GM04504 (cell line): ENCODE data around the gene SEMA5A.

ENCODE experiments used
- DNase-seq: peaks from one replicate; pipeline ENCODE4 v3.0.0-alpha.2; 2012; ENCODE audit warnings: low read depth

SEMA5A gene

GRCh38 chr5:9473624-9474023 is 72.3 kb downstream of the SEMA5A start:
- no peak for DNase-seq

GRCh38 chr5:9470410-9470809 is 75.5 kb downstream of the SEMA5A start:
- DNase-seq = no peak

GRCh38 chr5:9468060-9468388 is 77.9 kb downstream of the SEMA5A start:
- DNase-seq = peak; percentile 74

GRCh38 chr5:9467199-9468059 is 78.4 kb downstream of the SEMA5A start:
- no peak for DNase-seq

- no peak for DNase-seq
Observed at GRCh38 chr5:9466697-9467096, 79.2 kb downstream of the SEMA5A start.

GRCh38 chr5:9464478-9464877 is 81.4 kb downstream of the SEMA5A start:
- DNase-seq = no peak

- no peak for DNase-seq
Observed at GRCh38 chr5:9462109-9462508, 83.8 kb downstream of the SEMA5A start.

GRCh38 chr5:9460885-9461645 is 84.8 kb downstream of the SEMA5A start:
- DNase-seq = no peak

GRCh38 chr5:9456435-9457042 is 89.3 kb downstream of the SEMA5A start:
- DNase-seq = no peak

GRCh38 chr5:9455826-9456434 is 89.9 kb downstream of the SEMA5A start:
- DNase-seq = no peak

- DNase-seq = no peak
Observed at GRCh38 chr5:9454491-9454890, 91.4 kb downstream of the SEMA5A start.

- peak; percentile 58 for DNase-seq
Observed at GRCh38 chr5:9454012-9454481, 91.8 kb downstream of the SEMA5A start.

GRCh38 chr5:9453480-9454011 is 92.3 kb downstream of the SEMA5A start:
- DNase-seq = no peak

GRCh38 chr5:9452181-9452580 is 93.7 kb downstream of the SEMA5A start:
- DNase-seq = no peak

- no peak for DNase-seq
Observed at GRCh38 chr5:9451037-9451436, 94.8 kb downstream of the SEMA5A start.

- DNase-seq = no peak
Observed at GRCh38 chr5:9447691-9448090, 98.2 kb downstream of the SEMA5A start.

GRCh38 chr5:9445826-9446388 is 100.0 kb downstream of the SEMA5A start:
- no peak for DNase-seq

- no peak for DNase-seq
Observed at GRCh38 chr5:9444346-9444745, 101.5 kb downstream of the SEMA5A start.

GRCh38 chr5:9441610-9442009 is 104.3 kb downstream of the SEMA5A start:
- no peak for DNase-seq

- no peak for DNase-seq
Observed at GRCh38 chr5:9440517-9440916, 105.4 kb downstream of the SEMA5A start.

GRCh38 chr5:9439531-9440292 is 106.2 kb downstream of the SEMA5A start:
- DNase-seq = no peak
